Stimulated activated effector memory CD8-positive, alpha-beta T cell treated with anti-CD3 and anti-CD28 coated beads, Interleukin-12 subunit alpha, Interleukin-12 subunit beta, amount 100 ng/mL, for 72 hours (primary cell): ENCODE data around the gene SELENOV.
A peak's percentile ranks its signal among the peaks of the same experiment; 100 is the strongest.

Source experiments
- ATAC-seq: fragments of 150-1000 bp; cut with Tn5 transposase; 2 replicates; pipeline ENCODE4 v1.10.0; 2021
- DNase-seq, 2 donors: peaks; one replicate each; pipeline ENCODE4 v3.0.0; 2021 to 2022; ENCODE audit warnings: low spot score in 2 of 2
- H3K27ac Mint-ChIP-seq: one replicate; pipeline ENCODE4 v1.8.0; 2022; ENCODE audit warnings: mild to moderate bottlenecking, mixed read lengths
- H3K36me3 Mint-ChIP-seq: one replicate; pipeline ENCODE4 v1.8.0; 2022; ENCODE audit warnings: mild to moderate bottlenecking, mixed read lengths
- H3K4me1 Mint-ChIP-seq: one replicate; pipeline ENCODE4 v1.8.0; 2022; ENCODE audit warnings: mixed read lengths
- H3K4me3 Mint-ChIP-seq: one replicate; pipeline ENCODE4 v1.8.0; 2022; ENCODE audit warnings: mild to moderate bottlenecking, mixed read lengths
- H3K9me3 Mint-ChIP-seq: one replicate; pipeline ENCODE4 v1.8.0; 2022; ENCODE audit warnings: mixed read lengths

The SELENOV gene

DNA sequence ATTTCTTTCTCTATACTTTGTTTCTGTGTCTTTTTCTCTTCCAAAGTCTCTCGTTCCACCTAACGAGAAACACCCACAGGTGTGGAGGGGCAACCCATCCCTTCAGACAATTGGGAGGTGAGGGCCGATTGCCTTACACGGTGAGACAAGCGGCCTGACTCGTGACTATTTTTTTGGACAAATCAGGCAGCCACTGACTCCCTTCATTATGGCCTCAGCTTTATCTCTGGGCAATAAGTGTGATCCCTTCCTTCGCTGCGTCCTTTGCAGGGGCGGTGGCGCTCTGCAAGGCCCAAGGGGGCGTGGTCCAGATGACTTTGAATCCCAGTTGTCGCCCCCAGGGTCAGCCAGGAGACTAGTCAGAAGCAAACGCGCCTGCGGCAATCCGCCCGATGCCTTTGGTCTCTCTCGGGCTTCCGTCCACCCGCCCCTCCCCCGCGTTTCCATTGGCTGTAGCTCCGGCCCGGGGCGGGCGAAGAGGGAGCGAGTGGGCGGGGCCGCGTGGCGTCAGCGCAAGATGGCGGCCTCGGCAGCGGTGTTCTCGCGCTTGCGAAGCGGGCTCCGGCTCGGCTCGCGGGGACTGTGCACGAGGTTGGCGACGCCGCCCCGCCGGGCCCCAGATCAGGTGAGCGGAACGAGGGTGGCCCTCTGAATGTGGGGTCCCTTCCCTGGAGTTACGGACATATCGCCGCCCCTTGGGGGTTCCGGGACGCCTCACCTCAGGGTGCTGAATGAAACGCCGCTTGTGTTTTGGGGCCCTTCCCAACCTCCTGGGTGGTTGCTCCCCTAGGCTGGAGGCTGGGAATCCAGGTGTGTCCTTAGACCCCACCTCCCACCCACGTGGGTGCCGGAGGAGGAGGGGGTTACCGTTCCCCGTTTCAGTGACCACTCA is 34.4 kb upstream of the SELENOV start, which contains the start of gene TIMM50:
Gene TIMM50, plus strand, starts transcription at position 502 of the 892 bp plus-strand sequence. Its CDS starts 16 bp downstream, at position 518.
- peak; percentile 95 for ATAC-seq
- Mint-ChIP-seq H3K36me3 (peaks cover 68% of the 10 kb centered on the region), H3K4me1 (peaks cover 32% of the 10 kb centered on the region), H3K4me3 (peak within 1 kb of the TSS; percentile 81), H3K9me3 (no peaks in the 10 kb centered on the region), H3K27ac (peak within 1 kb of the TSS; percentile 94)
- DNase-seq: peak; percentile 96 to 98

DNA sequence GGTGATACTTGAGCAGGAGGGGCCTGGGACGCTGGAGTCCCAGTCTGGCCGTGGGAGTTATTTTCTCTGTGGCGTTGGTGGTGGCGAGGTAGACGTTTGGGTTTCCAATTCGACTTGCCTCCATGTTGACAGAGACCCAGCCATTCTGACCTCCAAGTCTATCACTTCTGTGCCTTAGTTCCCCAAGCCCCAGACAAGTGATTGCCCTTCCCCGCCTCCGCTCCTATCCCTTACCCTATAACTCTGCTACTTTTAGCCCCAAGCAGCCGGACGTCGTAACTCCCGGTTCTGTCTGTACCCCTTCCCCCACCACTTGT is 33.8 kb upstream of the SELENOV start:
- DNase-seq (no peak), ATAC-seq (no peak)

DNA sequence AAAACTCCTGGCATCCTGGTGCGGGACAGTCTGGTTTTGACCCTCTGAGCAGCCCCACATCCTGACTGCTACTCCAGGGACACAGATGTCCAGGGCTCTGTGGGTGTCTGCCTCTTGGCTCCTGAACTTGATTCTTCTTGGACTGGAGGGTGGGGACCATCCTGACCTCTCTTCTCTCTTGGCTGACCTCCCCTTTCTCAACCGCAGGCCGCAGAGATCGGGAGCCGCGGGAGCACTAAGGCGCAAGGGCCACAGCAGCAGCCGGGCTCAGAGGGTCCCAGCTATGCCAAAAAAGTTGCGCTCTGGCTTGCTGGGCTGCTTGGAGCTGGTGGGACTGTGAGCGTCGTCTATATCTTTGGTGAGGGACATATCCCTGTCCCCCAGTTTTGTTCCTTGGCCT is 33.3 kb upstream of the SELENOV start:
- no peak for DNase-seq
- H3K9me3 Mint-ChIP-seq: no peaks in the 10 kb centered on the region
- ATAC-seq: no peak
- H3K27ac Mint-ChIP-seq: peak overlapping the region; percentile 94
- H3K36me3 Mint-ChIP-seq: peaks cover 68% of the 10 kb centered on the region
- H3K4me3 Mint-ChIP-seq: peak overlapping the region; percentile 81
- peaks cover 37% of the 10 kb centered on the region for H3K4me1 Mint-ChIP-seq

More for the DNA sequence above, 33.8 kb upstream of the SELENOV start:
- H3K36me3 Mint-ChIP-seq: peaks cover 68% of the 10 kb centered on the region
- H3K4me1 Mint-ChIP-seq: peaks cover 32% of the 10 kb centered on the region
- peak overlapping the region; percentile 81 for H3K4me3 Mint-ChIP-seq
- H3K9me3 Mint-ChIP-seq: no peaks in the 10 kb centered on the region
- H3K27ac Mint-ChIP-seq: peak overlapping the region; percentile 94

DNA sequence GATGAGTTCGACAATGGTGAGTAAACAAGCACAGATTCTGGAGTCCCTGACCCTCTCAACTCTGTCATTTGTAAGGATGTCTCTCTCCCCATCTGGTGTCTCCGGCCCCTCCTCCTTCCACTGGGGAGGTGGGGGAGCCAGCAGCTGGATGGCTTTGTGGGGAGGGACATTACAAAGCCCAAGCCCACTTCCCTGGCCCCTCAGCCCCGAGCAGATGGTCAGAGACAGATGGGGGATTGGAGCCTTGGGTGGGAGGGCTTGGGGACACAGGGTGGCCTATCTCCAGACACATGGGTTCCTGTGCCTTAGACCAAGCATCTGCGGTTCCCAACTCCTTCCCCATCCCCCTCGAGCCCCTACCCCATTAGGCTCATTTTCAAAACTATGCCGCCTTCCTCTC is 31.8 kb upstream of the SELENOV start:
- peak overlapping the region; percentile 81 for H3K4me3 Mint-ChIP-seq
- DNase-seq: no peak
- no peak overlapping the region for H3K27ac Mint-ChIP-seq
- H3K9me3 Mint-ChIP-seq: no peaks in the 10 kb centered on the region
- H3K4me1 Mint-ChIP-seq: peaks cover 41% of the 10 kb centered on the region
- H3K36me3 Mint-ChIP-seq: peaks cover 68% of the 10 kb centered on the region
- ATAC-seq: no peak

DNA sequence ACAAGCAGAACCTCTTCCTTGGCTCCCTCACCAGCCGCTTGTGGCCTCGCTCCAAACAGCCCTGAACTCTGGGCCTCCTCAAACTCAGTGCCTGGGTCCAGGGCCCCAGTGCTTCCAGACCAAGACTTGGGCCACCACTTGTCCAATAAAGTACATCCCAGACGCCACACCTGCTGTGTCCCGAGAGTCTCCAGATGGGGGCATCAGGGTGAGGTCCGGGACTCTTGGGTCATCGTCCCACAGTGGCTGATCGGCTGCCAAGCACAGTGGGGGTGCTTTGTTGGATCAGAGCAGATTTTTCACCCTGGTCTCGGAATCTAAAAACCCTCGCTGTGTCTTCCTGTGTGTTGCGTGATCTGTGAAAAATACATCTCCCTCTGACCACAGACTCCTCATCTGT is 25.2 kb upstream of the SELENOV start:
- H3K4me3 Mint-ChIP-seq: no peak overlapping the region

DNA sequence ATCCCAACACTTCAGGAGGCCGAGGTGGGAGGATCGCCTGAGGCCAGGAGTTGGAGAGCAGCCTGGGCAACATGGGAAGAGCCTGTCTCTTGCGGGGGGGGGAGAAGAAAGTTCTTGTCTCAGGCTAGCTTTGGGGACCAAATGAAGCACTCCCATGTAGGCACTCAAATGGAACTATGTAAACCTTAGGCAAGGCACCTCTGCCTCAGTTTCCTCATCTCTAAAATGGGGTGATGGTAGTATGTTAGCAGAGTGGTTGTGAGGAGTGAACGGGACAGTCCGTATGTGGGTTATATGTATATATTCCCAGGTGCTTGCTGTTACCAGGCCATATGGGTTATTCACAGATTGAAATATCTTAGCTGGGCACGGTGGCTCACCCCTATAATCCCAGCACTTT is 22.7 kb upstream of the SELENOV start:
- Mint-ChIP-seq H3K27ac (no peak overlapping the region), H3K4me1 (peaks cover 6% of the 10 kb centered on the region), H3K4me3 (no peak overlapping the region), H3K9me3 (no peaks in the 10 kb centered on the region), H3K36me3 (peaks cover 57% of the 10 kb centered on the region)
- ATAC-seq: no peak
- DNase-seq: no peak

More for the DNA sequence above, 25.2 kb upstream of the SELENOV start:
- Mint-ChIP-seq H3K27ac (peak overlapping the region; percentile 20), H3K4me1 (peaks cover 14% of the 10 kb centered on the region), H3K36me3 (peaks cover 80% of the 10 kb centered on the region), H3K9me3 (no peaks in the 10 kb centered on the region)
- ATAC-seq: no peak
- no peak for DNase-seq

DNA sequence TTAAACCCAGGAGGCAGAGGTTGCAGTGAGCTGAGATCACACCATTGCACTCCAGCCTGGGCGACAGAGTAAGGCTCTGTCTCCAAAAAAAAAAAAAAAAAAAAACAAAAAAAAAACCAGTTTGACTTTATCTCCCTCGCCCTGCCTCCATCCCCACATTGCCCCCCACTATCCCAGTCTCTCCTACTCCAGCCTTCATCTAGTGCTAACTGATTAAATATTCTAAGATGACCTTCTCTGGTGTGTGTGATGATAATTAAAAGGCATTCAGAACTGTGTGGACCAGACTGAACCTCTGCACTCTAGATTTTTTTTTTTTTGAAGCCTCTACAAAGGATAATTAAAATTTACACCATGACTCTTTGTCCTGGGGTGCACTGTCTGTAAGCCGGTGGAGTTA is 22.2 kb upstream of the SELENOV start:
- Mint-ChIP-seq H3K36me3 (peaks cover 51% of the 10 kb centered on the region), H3K4me1 (peaks cover 6% of the 10 kb centered on the region), H3K4me3 (no peak overlapping the region), H3K27ac (no peak overlapping the region), H3K9me3 (no peaks in the 10 kb centered on the region)
- no peak for ATAC-seq
- no peak for DNase-seq

DNA sequence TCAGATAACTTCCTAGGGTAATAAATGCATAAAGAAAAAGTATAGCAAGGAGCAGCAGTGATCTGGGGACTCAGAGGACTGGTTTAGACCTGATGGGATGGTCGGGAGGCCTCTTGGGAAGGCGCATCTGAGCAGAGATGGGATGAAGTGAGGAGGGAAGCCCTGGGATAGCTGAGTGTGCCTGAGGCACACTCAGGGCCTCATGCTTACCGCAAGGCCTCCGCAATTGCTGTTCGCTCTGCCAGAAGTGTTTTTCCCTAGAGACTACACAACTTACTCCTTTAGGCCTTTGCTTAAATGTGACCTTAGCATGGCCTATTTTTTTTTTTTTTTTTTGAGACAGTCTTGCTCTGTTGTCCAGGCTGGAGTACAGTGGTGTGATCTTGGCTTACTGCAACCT is 20.3 kb upstream of the SELENOV start:
- no peak overlapping the region for H3K4me3 Mint-ChIP-seq
- DNase-seq: no peak
- H3K9me3 Mint-ChIP-seq: no peaks in the 10 kb centered on the region

DNA sequence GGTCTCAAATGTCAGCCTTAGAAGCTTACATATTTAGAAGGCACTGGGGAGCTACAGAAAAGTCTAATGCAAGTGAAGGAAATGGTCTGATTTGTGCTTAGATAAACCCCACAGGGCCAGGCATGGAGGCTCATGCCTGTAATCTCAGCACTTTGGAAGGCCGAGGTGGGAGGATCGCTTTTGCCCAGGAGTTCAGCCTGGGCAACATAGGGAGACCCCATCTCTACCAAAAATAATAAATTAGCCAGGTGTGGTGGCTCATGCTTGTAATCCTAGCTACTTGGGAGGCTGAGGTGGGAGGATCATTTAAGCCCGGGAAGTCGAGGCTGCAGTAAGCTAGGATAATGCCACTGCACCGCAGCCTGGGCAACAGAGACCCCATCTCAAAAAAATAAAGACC is 18.9 kb upstream of the SELENOV start:
- Mint-ChIP-seq H3K36me3 (peaks cover 18% of the 10 kb centered on the region), H3K27ac (no peak overlapping the region), H3K4me3 (no peak overlapping the region), H3K9me3 (no peaks in the 10 kb centered on the region), H3K4me1 (peaks cover 21% of the 10 kb centered on the region)
- ATAC-seq (no peak), DNase-seq (no peak)

More for the DNA sequence above, 20.3 kb upstream of the SELENOV start:
- ATAC-seq: no peak
- H3K4me1 Mint-ChIP-seq: peaks cover 17% of the 10 kb centered on the region
- no peak overlapping the region for H3K27ac Mint-ChIP-seq
- H3K36me3 Mint-ChIP-seq: peaks cover 32% of the 10 kb centered on the region

DNA sequence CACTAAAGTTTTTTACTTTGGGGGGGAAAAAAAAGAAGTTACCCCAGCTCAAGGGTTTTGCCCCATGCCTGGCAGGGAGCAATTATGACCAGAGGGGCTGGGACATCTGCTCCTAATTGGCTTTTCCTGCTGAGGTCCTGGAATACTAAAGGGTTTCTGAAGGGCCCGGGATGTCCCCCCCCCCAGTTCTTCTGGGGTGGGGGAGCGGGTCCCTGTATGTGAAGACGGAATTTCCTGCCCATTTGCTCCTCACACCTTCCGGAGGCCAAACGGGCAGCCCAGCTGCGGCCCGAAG is 17.3 kb upstream of the SELENOV start:
- Mint-ChIP-seq H3K36me3 (peaks cover 4% of the 10 kb centered on the region), H3K4me1 (peaks cover 21% of the 10 kb centered on the region), H3K27ac (no peak overlapping the region), H3K9me3 (no peaks in the 10 kb centered on the region), H3K4me3 (peak overlapping the region; percentile 48)
- ATAC-seq (no peak), DNase-seq (no peak)

DNA sequence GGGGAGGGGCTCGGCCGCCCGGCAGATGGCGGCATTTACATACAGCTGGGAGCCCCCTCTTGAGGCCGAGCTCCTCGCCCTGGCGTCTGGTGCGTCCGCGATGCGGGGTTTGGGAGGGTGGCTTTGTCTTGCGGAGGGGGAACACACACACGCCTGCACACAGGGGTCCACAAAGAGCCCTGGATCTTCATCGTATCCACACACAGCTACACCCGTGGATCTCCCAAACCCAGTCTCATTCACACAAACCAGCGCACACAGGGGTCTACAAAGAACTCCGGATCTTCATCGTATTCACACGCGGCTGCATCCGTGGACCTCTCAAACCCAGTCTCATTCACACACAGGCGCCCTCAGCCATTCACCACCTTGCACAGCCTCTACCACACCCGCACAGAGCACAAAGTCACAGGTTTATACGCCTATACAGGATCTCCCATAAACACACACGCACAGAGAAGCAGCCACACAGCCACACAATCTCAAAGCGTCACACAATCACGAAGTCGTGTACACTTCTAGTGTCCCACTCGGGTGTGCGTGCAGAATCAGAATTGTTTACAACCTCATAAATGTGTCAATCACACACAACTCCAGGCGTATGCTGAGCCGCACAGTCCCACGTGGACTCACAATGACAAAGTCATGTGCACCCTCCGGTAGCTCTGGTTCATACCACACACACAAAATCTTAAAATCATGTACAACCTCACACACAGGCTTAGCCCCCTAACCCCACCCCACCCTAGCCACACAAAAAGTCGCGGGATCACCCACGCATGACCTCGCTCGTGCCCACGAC is 16.7 kb upstream of the SELENOV start:
- peak; percentile 55 for ATAC-seq
- H3K9me3 Mint-ChIP-seq: no peaks in the 10 kb centered on the region
- H3K4me1 Mint-ChIP-seq: peaks cover 24% of the 10 kb centered on the region
- H3K36me3 Mint-ChIP-seq: peaks cover 2% of the 10 kb centered on the region
- no peak for DNase-seq
- no peak overlapping the region for H3K27ac Mint-ChIP-seq
- H3K4me3 Mint-ChIP-seq: peak overlapping the region; percentile 48

DNA sequence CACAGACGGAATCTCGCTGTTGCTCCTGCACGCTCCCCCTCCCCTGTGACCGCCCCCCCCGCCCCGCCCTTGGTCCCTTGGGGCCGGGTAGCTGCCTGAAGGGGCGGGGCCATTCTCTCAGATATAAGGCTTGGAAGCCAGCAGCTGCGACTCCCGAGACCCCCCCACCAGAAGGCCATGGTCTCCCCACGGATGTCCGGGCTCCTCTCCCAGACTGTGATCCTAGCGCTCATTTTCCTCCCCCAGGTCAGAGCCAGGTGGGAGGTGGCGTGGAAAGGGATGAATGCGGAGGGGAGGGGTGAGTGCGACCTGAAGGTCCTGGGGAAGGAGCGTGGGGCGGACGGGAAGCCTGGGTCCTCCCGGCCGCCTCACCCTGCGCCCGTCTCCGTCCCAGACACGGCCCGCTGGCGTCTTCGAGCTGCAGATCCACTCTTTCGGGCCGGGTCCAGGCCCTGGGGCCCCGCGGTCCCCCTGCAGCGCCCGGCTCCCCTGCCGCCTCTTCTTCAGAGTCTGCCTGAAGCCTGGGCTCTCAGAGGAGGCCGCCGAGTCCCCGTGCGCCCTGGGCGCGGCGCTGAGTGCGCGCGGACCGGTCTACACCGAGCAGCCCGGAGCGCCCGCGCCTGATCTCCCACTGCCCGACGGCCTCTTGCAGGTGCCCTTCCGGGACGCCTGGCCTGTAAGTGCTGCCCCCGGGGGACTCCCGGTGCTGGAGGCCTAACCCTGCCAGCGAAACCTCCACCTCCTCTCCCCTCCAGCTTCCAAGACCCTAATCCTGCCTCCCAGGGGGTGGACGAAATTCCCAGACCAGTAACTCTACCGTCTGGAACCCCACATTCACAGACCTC is 15.9 kb upstream of the SELENOV start, which contains the start of gene DLL3:
Gene DLL3, plus strand, starts transcription at position 150 of the 845 bp plus-strand sequence. Its CDS starts 28 bp downstream, at position 178.
- Mint-ChIP-seq H3K27ac (peak within 1 kb of the TSS; percentile 30), H3K36me3 (peaks cover 7% of the 10 kb centered on the region), H3K9me3 (no peaks in the 10 kb centered on the region), H3K4me1 (peaks cover 32% of the 10 kb centered on the region), H3K4me3 (peak within 1 kb of the TSS; percentile 48)
- DNase-seq (no peak), ATAC-seq (no peak)

DNA sequence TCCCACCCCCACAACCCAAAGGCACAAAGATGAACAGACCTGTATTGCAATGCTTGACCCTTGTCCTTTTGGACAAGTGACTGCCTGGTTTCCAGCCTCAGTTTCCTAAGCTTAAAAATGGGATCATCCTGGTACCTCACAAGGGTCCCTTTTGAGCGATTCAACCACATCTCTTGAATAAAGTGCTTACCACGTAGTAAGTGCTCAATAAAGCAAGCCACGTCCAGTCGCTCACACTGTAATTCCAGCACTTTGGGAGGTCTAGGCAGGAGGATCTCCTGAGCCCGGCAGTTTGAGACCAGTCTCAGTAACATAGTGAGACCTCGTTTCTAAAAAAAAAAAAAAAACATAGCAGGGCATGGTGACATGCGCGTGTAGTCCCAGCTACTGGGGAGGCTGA is 15.0 kb upstream of the SELENOV start:
- ATAC-seq (no peak), DNase-seq (no peak)
- Mint-ChIP-seq H3K4me3 (peak overlapping the region; percentile 48), H3K9me3 (no peaks in the 10 kb centered on the region), H3K27ac (peak overlapping the region; percentile 30), H3K36me3 (peaks cover 7% of the 10 kb centered on the region), H3K4me1 (peaks cover 38% of the 10 kb centered on the region)

DNA sequence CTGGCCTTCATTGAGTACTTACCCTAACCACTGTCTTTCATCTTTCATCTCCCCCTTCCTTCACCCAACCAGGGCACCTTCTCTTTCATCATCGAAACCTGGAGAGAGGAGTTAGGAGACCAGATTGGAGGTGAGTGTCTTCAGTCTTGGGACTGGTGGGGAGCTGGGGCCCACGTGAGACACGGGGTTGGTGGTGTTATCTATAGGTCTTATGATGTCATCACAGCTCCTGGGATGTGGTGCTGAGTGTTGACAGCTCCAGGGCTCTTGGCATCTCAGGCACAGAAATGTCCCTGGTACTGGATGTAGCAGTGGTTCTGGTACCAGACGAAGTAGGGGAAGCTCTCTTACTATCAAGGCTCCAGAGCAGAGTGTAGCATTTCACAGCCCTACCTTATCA is 14.4 kb upstream of the SELENOV start:
- Mint-ChIP-seq H3K27ac (no peak overlapping the region), H3K9me3 (no peaks in the 10 kb centered on the region), H3K4me1 (peaks cover 40% of the 10 kb centered on the region), H3K4me3 (no peak overlapping the region), H3K36me3 (peaks cover 7% of the 10 kb centered on the region)
- ATAC-seq: no peak
- no peak for DNase-seq

DNA sequence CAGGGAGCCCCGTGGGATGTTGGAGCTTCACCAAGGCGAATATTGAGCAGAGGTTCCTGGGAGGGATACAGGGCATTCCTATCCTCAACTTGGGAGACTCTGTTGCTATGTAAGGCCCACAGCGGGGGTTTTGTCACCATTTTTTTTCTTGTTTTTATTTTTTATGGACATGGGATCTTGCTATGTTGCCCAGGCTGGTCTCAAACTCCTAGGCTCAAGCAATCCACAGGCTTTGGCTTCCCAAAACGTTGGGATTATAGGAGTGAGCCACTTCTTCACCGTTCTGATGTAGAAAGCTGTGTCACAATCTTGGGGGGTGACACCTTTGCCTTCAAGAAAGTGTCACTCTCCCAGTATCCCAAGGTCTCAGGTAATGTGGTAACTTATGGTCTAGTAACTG is 13.6 kb upstream of the SELENOV start:
- ATAC-seq (no peak), DNase-seq (no peak)
- H3K36me3 Mint-ChIP-seq: peaks cover 7% of the 10 kb centered on the region
- no peak overlapping the region for H3K4me3 Mint-ChIP-seq
- H3K27ac Mint-ChIP-seq: no peak overlapping the region
- H3K4me1 Mint-ChIP-seq: peaks cover 46% of the 10 kb centered on the region
- H3K9me3 Mint-ChIP-seq: no peaks in the 10 kb centered on the region
